Omental fat pad (tissue), 4 donors: ENCODE results near the gene GPR61. TPM values are rescaled to one million over a fixed set of nuclear protein-coding genes. Genes with fewer than 3 reads are reported as not detected.

ENCODE experiments used
- ATAC-seq: fragments of 150-250 bp; one replicate; pipeline ENCODE4 v1.9.1; 2016; ENCODE audit warnings: mild to moderate bottlenecking, moderate library complexity; ENCODE audit not compliant: low FRiP score
- DNase-seq: peaks from one replicate; pipeline ENCODE4 v3.0.0-alpha.2; 2019; ENCODE audit warnings: low spot score
- CTCF ChIP-seq, 3 donors: fragments of 450-650 bp; IDR thresholded peaks; one replicate each; pipeline ENCODE4 v1.5.1; 2016 to 2017; ENCODE audit warnings: antibody characterized with exemption in 3 of 3, mild to moderate bottlenecking in 3 of 3, moderate library complexity in 2 of 3
- total RNA-seq, 4 donors: library from RNA; depleted of rRNA; stranded (reverse); fragments of >200 nt; gene quantifications; one replicate each; pipeline ENCODE4 v1.1.0, GENCODE V29; 2016

Gene GPR61
- total RNA-seq, 4 donors from 2014 or later, result not detected

DNA sequence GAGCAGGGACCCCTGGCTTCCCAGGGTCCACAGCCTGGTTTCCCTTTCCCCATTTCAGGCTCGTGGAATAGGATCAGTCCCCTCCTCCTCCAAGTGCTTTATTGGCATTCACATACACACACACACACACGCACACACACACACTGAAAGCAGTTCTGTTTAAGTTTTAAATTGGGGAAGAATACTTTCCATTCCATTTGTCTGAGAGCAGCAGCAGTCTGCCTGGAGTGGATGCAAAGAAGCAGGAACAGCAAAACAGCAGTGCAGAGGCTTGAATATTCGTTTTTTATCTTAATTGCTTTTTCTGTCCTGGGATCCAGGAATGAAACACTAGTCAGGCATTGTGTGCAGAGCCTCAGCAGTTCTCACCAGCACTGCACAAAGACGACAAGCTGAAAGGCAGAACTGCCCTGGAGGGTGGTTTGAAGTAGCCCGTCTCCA lies 38.7 kb upstream of the GPR61 start:
- DNase-seq, result no peak
- no peak for ATAC-seq
- no peak for TF ChIP-seq CTCF (IDR thresholded peaks at IDR 0.05)

DNA sequence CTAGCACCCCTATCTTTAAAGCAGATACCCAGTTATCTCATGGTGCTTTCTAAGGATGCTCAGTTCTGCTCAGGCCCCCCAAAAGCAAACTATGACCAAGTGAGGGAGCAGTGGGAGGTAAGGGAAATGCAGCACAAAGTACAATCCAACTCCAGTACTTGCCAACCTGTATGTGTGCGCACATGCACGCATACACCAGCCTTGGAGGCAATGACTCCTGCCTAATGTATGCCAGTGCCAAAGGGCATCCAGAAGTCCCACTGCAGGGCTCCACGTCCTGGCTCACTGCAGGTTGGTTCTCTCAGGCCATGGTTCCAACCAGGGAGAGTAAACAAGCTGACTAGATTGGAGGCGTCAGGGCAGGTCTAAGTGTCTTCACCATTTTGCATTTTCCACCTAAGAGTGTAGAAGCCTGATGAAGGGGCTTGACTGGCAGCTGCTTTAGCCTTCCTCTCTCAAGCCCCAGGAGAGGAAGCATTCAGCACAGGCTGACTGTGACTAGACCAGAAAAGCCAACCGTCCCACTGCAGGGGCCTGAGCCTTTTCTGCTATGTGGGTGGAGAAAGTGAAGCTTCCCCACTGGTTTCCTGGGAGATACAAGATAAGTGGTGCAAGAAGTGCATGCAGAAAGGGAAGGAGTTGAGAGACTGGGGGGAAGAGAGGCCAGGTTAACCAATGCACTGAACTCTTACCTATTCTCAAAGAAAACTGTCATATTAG lies 37.9 kb upstream of the GPR61 start:
- ATAC-seq (no peak), DNase-seq (no peak)
- TF ChIP-seq CTCF (IDR thresholded peaks at IDR 0.05), result no peak

DNA sequence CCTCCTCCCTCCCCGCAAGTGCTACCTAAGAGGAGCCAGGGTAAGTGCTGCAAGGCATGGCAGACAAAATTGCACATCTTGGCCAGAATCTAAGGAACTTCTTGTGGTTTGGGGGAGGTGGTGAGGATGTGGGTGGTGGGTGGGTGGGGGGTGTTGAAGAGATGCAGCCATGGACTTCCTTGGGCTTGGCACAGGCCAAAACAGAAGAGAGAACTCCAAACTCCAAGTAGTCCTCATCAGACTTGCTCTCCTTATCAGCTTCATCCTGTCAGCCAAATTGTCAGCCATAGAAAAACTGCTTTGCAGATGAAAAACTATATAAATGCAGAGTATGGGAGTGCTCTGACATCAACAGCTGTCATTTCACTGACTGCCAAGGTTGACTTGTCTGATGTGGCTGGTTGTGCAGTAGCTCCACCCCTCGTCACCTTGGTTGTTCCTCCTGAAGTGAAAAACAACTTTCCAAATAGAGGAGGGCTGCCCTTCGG lies 37.3 kb upstream of the GPR61 start:
- no peak for DNase-seq
- no peak for ATAC-seq
- TF ChIP-seq CTCF (IDR thresholded peaks at IDR 0.05), result no peak

DNA sequence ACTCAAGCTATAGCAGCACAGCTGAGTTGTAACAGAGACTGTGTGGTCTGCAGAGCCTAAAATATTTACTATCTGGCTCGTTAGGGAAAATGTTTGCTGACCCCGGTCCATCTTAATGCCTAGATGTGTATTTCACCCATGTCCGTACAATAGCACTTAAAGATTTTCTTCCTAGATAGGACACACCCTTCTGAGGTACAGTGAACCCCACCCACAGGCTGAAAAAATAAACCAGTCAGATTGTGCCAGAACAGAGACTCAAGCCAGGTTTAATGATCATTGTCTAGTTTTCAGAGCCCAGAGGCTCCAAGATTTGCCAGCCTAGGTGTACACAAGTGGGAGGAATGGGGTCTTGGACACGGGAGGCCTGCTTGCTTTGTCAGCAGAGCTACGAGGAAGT lies 35.7 kb upstream of the GPR61 start:
- no peak for DNase-seq
- TF ChIP-seq CTCF (IDR thresholded peaks at IDR 0.05), result no peak
- ATAC-seq, result no peak

DNA sequence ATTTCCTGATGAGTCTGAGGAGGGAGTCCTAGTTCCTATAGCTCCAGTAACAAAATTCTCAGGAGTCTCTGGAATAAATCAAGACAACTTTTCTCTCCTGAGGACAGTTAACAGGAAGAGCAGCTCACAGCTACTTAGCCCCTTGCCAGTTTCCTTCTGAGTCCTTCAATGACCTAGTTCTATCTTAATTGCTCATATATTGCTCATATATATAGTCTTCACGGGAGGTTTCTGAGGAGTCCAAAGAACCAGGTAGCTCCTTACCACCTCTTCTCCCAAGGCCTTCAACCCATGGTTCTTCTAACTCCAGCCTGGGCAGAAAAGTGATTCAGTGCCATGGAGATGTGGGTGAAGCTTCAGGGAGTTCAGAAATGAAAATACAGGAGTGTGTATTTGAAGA lies 34.7 kb upstream of the GPR61 start:
- TF ChIP-seq CTCF (IDR thresholded peaks at IDR 0.05), result no peak
- ATAC-seq (no peak), DNase-seq (no peak)

DNA sequence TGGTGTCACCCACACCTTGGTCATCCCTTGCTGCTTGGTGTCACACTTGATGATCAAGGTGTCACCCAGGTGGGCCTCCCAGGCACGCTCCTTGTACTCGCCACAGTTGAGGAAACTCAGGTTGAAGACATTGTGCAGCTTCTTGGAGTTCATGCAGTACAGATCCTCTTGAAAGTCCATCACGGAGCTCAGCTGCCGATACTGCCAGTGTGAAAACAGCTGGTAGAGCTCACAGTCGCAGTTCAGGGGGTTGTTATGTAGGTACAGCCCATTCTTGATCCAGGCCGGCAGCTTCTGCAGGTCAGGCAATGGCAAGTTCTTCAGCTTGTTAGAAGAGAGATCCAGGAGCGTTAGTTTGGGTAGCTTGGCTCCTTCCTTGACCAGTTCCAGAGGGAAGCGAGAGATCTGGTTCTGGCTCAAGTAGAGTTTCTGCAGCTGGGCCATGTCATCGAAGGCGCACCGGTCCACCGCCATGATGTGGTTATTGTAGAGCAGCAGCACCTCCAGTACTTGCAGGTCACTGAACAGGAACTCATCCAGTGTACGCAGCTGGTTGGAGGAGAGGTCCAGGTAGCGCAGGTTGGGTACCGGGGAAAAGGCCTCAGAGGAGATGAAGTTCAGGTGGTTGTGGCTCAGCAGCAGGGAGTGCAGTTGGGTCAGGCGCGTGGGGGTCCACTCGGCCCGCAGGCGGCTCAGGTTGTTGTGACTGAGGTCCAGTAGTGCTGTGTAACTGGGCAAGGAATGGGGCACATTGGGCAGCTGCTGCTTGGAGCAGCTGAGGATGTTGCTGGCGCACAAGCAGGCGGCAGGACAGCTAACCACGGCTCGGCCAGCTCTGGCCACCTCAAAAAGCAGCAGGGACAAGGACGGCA lies 31.4 kb upstream of the GPR61 start:
- ATAC-seq (no peak), DNase-seq (no peak)

More for the DNA sequence above, 31.4 kb upstream of the GPR61 start:
- TF ChIP-seq CTCF (IDR thresholded peaks at IDR 0.05), result no peak
